OCI-LY3 (cell line): ENCODE measurements around the gene TENM4.

Source experiments
- CTCF ChIP-seq: fragments of 200-600, 300-600 bp; sonication (generic); IDR thresholded peaks from 2 replicates; pipeline ENCODE4 v1.5.1; 2014; ENCODE audit warnings: antibody characterized with exemption, low read length, low read depth
- EZH2phosphoT487 ChIP-seq: fragments of 200-600 bp; shearing (Covaris generic); IDR thresholded peaks from 2 replicates; pipeline ENCODE4 v1.6.1; 2018; ENCODE audit warnings: antibody characterized with exemption, mixed run types, low read depth

DNA sequence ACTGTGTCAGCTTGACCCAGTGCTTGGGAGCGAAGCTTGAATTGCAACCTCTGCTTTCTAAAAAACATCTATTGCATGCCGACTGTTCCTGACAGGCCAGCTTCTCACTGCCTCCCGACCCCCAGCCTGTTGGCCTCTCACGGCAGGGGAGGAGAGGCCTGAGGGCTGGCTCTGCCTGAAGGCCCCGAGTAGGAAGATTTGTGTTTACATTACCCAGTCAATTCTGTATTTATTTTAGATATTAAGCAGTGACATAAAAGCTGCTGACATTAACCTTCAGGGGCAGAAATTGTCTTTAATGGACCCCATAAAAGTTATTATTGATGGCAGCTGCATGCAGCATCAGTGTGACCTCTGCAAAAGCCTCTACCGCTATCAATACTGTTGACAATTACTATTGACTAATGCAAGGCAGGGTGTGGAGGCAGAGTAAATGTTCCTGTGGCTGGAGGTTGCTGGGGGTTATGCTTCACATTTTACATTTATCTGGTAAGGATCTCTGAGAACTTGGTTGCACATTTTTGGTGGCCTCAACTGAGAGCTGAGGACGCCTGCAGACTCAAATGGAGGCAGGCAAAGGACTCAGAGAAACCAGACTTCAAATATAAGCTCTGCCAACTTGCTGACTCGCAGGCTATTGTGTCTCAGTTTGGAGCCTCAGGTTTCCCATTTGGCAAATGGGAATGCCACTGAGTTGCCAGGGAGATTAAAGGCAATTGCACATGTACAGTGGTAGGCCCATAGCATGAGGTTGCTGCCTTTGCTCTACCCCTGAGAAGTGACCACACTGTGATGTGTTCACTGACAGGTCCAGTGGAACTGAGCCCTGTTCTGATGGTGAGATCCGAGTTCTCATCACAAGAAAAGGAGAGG lies 380.5 kb downstream of the TENM4 start:
- no peak for TF ChIP-seq CTCF
- no peak for TF ChIP-seq EZH2phosphoT487
